GM10248 (cell line): ENCODE results near the gene ME3.

Experiments
- CTCF ChIA-PET: fragments of 300-600 bp; sonication (Branson Sonifier 250); formaldehyde crosslinking; extraction: SDS; loops from one replicate; lab custom pipeline; 2021; ENCODE audit warnings: antibody characterized with exemption; lab: Yijun Ruan, JAX
- POLR2A ChIA-PET: fragments of 350-650 bp; sonication (Branson Sonifier 250); formaldehyde crosslinking; extraction: SDS; loops from one replicate; lab custom pipeline; 2020; ENCODE audit warnings: antibody characterized with exemption; lab: Yijun Ruan, JAX
- DNase-seq: peaks from one replicate; pipeline ENCODE4 v3.0.0; 2012; ENCODE audit errors: extremely low spot score
- TF ChIP-seq, protein P1 (sequence below): IDR thresholded peaks from 2 replicates; pipeline ENCODE4 v1.5.1; 2012; ENCODE audit warnings: mild to moderate bottlenecking, low read depth; ENCODE audit errors: extremely low read depth, missing control alignments, control extremely low read depth

ME3 gene

GRCh38 chr11:86396396-86396795, 276.0 kb downstream of the ME3 start:
- CTCF ChIA-PET, result interaction anchor here (2.5 kb wide), 1 partner anchor 8 kb away, joined by 6 read pairs; no protein-coding TSS in a partner anchor
- TF ChIP-seq, protein P1, sequence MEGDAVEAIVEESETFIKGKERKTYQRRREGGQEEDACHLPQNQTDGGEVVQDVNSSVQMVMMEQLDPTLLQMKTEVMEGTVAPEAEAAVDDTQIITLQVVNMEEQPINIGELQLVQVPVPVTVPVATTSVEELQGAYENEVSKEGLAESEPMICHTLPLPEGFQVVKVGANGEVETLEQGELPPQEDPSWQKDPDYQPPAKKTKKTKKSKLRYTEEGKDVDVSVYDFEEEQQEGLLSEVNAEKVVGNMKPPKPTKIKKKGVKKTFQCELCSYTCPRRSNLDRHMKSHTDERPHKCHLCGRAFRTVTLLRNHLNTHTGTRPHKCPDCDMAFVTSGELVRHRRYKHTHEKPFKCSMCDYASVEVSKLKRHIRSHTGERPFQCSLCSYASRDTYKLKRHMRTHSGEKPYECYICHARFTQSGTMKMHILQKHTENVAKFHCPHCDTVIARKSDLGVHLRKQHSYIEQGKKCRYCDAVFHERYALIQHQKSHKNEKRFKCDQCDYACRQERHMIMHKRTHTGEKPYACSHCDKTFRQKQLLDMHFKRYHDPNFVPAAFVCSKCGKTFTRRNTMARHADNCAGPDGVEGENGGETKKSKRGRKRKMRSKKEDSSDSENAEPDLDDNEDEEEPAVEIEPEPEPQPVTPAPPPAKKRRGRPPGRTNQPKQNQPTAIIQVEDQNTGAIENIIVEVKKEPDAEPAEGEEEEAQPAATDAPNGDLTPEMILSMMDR, result no peak
- no peak for DNase-seq
- POLR2A ChIA-PET, result no interaction called here

DNA sequence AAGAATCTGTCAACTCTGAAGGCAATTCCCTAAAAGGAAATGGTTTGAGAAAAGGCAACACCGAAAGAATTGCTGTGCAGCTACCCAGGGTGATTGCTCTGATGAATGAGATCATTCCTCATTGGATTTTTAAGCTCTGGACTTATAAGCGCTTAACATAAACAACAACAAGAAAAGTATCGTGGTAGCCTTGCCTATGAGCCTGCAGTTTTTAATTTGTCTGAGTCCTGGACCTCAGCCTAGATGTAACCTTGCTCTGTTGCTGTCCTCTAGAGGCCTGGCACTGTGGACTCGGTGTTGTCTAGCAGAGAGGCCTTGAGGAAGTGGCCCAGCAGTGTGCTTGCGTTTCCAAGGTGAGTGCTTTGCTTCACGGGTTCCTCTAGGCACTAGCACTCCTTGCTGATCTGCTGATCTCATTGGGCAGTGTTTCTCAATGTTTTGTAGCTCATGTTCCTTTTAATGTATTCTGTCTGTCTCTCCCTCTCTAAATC, 277.3 kb downstream of the ME3 start:
- DNase-seq, result no peak
- ChIA-PET CTCF (interaction anchor here (1.7 to 2.5 kb wide), 2 partner anchors 10 to 17 kb away, joined by 4 to 6 read pairs; no protein-coding TSS in a partner anchor), POLR2A (no interaction called here)
- TF ChIP-seq, protein P1, result no peak
